ENCODE results near the gene CRIM1. TPM values are rescaled to one million over a fixed set of nuclear protein-coding genes. Genes with fewer than 3 reads are reported as not detected.

Gene CRIM1
- total and polyA plus RNA-seq, 12 donors: 7.6 to 66.3 (median 24.3) TPM

GRCh38 chr2:36572054-36572718 is 216.6 kb downstream of the CRIM1 start:
- Histone ChIP-seq H3K27ac (peak overlapping the region in 4 of 5 donors; percentile 5 to 63 (median 54)), H3K4me1 (replicated peaks in 1 of 2) (peaks cover 26 to 35% of the 10 kb centered on the region in 2 donors), H3K27me3 (no peaks in the 10 kb centered on the region), H3K36me3 (replicated peaks in 1 of 2) (peaks cover 0 to 4% of the 10 kb centered on the region in 2 donors), H3K4me3 (no peak overlapping the region), H3K9me3 (replicated peaks in 1 of 3) (no peaks in the 10 kb centered on the region)
- no peak for DNase-seq
- intact Hi-C loops (cut with DNase I): no loop called here
- TF ChIP-seq, protein P1, sequence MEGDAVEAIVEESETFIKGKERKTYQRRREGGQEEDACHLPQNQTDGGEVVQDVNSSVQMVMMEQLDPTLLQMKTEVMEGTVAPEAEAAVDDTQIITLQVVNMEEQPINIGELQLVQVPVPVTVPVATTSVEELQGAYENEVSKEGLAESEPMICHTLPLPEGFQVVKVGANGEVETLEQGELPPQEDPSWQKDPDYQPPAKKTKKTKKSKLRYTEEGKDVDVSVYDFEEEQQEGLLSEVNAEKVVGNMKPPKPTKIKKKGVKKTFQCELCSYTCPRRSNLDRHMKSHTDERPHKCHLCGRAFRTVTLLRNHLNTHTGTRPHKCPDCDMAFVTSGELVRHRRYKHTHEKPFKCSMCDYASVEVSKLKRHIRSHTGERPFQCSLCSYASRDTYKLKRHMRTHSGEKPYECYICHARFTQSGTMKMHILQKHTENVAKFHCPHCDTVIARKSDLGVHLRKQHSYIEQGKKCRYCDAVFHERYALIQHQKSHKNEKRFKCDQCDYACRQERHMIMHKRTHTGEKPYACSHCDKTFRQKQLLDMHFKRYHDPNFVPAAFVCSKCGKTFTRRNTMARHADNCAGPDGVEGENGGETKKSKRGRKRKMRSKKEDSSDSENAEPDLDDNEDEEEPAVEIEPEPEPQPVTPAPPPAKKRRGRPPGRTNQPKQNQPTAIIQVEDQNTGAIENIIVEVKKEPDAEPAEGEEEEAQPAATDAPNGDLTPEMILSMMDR (IDR thresholded peaks at IDR 0.05): no peak
- no peak for TF ChIP-seq POLR2A (IDR thresholded peaks at IDR 0.05)
- 46 to 57% (median 54%) methylated on average over 3 of the region's 3 CpGs for WGBS, 4 donors

- WGBS, 4 donors: 35 to 45% (median 39%) methylated on average over 4 of the region's 4 CpGs
- H3K4me3 ChIP-seq: no peak overlapping the region
- intact Hi-C loops (cut with DNase I): no loop called here
- TF ChIP-seq, protein P1 (IDR thresholded peaks at IDR 0.05): no peak
- TF ChIP-seq POLR2A (IDR thresholded peaks at IDR 0.05): no peak
- H3K4me1 ChIP-seq (replicated peaks in 1 of 2): peaks cover 23 to 30% of the 10 kb centered on the region in 2 donors
- H3K27me3 ChIP-seq: no peaks in the 10 kb centered on the region
- peaks cover 0 to 8% of the 10 kb centered on the region in 2 donors for H3K36me3 ChIP-seq (replicated peaks in 1 of 2)
- no peaks in the 10 kb centered on the region for H3K9me3 ChIP-seq (replicated peaks in 1 of 3)
- no peak for DNase-seq
- peak overlapping the region in 4 of 5 donors; percentile 5 to 63 (median 54) for H3K27ac ChIP-seq
These were observed 217.1 kb downstream of the CRIM1 start for GRCh38 chr2:36572719-36573059.

DNA sequence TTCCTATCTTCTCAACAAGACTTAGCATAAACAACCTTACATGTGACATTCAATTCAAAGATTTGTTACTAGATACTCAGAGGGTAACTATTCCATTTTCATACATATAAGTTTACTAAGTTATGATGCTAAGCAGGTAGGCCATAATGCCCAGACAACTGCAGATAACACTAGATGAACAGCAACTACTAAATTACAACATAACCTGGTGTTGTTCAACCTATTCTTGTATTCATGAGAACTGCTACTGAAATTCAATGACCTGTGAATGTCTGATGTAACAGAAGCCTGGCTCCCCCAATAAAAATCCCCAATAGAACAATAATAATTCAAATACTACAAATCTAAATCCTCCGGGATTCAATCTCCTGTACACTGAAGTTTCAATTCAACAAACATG is 217.6 kb downstream of the CRIM1 start:
- Histone ChIP-seq H3K4me3 (no peak overlapping the region), H3K36me3 (replicated peaks in 1 of 2) (peaks cover 0 to 13% of the 10 kb centered on the region in 2 donors), H3K9me3 (replicated peaks in 1 of 3) (no peaks in the 10 kb centered on the region), H3K27ac (peak overlapping the region in 4 of 5 donors; percentile 5 to 63 (median 54)), H3K4me1 (replicated peaks in 1 of 2) (peaks cover 18 to 26% of the 10 kb centered on the region in 2 donors), H3K27me3 (no peaks in the 10 kb centered on the region)
- WGBS, 4 donors: 96 to 100% (median 96%) methylated on average over 1 of the region's 1 CpG
- TF ChIP-seq, protein P1 (IDR thresholded peaks at IDR 0.05): no peak
- TF ChIP-seq POLR2A (IDR thresholded peaks at IDR 0.05): no peak
- intact Hi-C loops (cut with DNase I): no loop called here
- no peak for DNase-seq

GRCh38 chr2:36574560-36574959 is 219.0 kb downstream of the CRIM1 start:
- Histone ChIP-seq H3K4me3 (no peak overlapping the region), H3K36me3 (replicated peaks in 1 of 2) (peaks cover 0 to 19% of the 10 kb centered on the region in 2 donors), H3K27ac (no peak overlapping the region), H3K9me3 (replicated peaks in 1 of 3) (no peaks in the 10 kb centered on the region), H3K4me1 (replicated peaks in 1 of 2) (peaks cover 9 to 12% of the 10 kb centered on the region in 2 donors), H3K27me3 (no peaks in the 10 kb centered on the region)
- intact Hi-C loops (cut with DNase I): no loop called here
- WGBS, 4 donors: 80 to 98% (median 95%) methylated on average over 2 of the region's 2 CpGs
- TF ChIP-seq POLR2A (IDR thresholded peaks at IDR 0.05): no peak
- TF ChIP-seq, protein P1 (IDR thresholded peaks at IDR 0.05): no peak
- no peak for DNase-seq
